ENCODE data around the gene RSRC1. TPM values are rescaled to one million over a fixed set of nuclear protein-coding genes. Genes with fewer than 3 reads are reported as not detected.

RSRC1 gene
- total and polyA plus RNA-seq, 4 experiments from 2014 or later: 23.4 to 35.7 (median 33.7) TPM

- Histone ChIP-seq H3K4me1 (ENCODE audit: insufficient read depth, low read length) (no peaks in the 10 kb centered on the region), H3K36me3 (ENCODE audit: insufficient read depth, low read length) (no peaks in the 10 kb centered on the region), H3K4me3 (ENCODE audit: low read length in 2 of 2) (no peak overlapping the region), H3K9me3 (ENCODE audit: control insufficient read depth in 1 of 2, low read length in 2 of 2) (peaks cover 0 to 4% of the 10 kb centered on the region in 2 donors), H3K27ac (ENCODE audit: low read depth, low read length) (no peak overlapping the region), H3K27me3 (ENCODE audit: insufficient read depth, low read length) (no peaks in the 10 kb centered on the region)
- Mint-ChIP-seq H3K27ac (no peak overlapping the region), H3K4me1 (no peaks in the 10 kb centered on the region), H3K36me3 (peaks cover 38 to 73% of the 10 kb centered on the region in 2 donors), H3K4me3 (peak overlapping the region in 1 of 8 donors; percentile 5), H3K9me3 (peaks cover 0 to 23% (median 14%) of the 10 kb centered on the region in 8 donors), H3K27me3 (no peaks in the 10 kb centered on the region)
- POLR2A ChIA-PET (ENCODE audit: partially characterized antibody): no interaction called here
- intact Hi-C loops (cut with micrococcal nuclease): no loop called here
- CTCF ChIA-PET (ENCODE audit: partially characterized antibody): no interaction called here
- DNase-seq: no peak
Observed at GRCh38 chr3:158272081-158272480, 162.2 kb downstream of the RSRC1 start.

GRCh38 chr3:158273656-158274055 lies 163.8 kb downstream of the RSRC1 start:
- Mint-ChIP-seq H3K9me3 (peaks cover 0 to 14% (median 4%) of the 10 kb centered on the region in 8 donors), H3K4me1 (no peaks in the 10 kb centered on the region), H3K36me3 (peaks cover 38 to 69% of the 10 kb centered on the region in 2 donors), H3K4me3 (no peak overlapping the region), H3K27me3 (no peaks in the 10 kb centered on the region), H3K27ac (no peak overlapping the region)
- ChIA-PET CTCF (ENCODE audit: partially characterized antibody) (no interaction called here), POLR2A (ENCODE audit: partially characterized antibody) (no interaction called here)
- DNase-seq: no peak
- intact Hi-C loops (cut with micrococcal nuclease): no loop called here
- no peaks in the 10 kb centered on the region for H3K27me3 ChIP-seq (ENCODE audit: insufficient read depth, low read length)
- no peaks in the 10 kb centered on the region for H3K9me3 ChIP-seq (ENCODE audit: control insufficient read depth in 1 of 2, low read length in 2 of 2)
- no peaks in the 10 kb centered on the region for H3K36me3 ChIP-seq (ENCODE audit: insufficient read depth, low read length)
- H3K4me1 ChIP-seq (ENCODE audit: insufficient read depth, low read length): no peaks in the 10 kb centered on the region
- H3K4me3 ChIP-seq (ENCODE audit: low read length in 2 of 2): no peak overlapping the region
- H3K27ac ChIP-seq (ENCODE audit: low read depth, low read length): no peak overlapping the region

GRCh38 chr3:158278187-158278586 lies 168.3 kb downstream of the RSRC1 start:
- CTCF ChIA-PET (ENCODE audit: partially characterized antibody): no interaction called here
- no peaks in the 10 kb centered on the region for H3K9me3 ChIP-seq (ENCODE audit: control insufficient read depth in 1 of 2, low read length in 2 of 2)
- no peak overlapping the region for H3K4me3 ChIP-seq (ENCODE audit: low read length in 2 of 2)
- H3K27ac Mint-ChIP-seq: peak overlapping the region in 1 of 7 donors; percentile 32
- H3K27me3 Mint-ChIP-seq: no peaks in the 10 kb centered on the region
- no peak overlapping the region for H3K27ac ChIP-seq (ENCODE audit: low read depth, low read length)
- peaks cover 0 to 24% (median 6%) of the 10 kb centered on the region in 8 donors for H3K9me3 Mint-ChIP-seq
- no peaks in the 10 kb centered on the region for H3K27me3 ChIP-seq (ENCODE audit: insufficient read depth, low read length)
- no peak for DNase-seq
- peaks cover 42 to 66% of the 10 kb centered on the region in 2 donors for H3K36me3 Mint-ChIP-seq
- POLR2A ChIA-PET (ENCODE audit: partially characterized antibody): no interaction called here
- no peak overlapping the region for H3K4me3 Mint-ChIP-seq
- peaks cover 0 to 3% (median 0%) of the 10 kb centered on the region in 4 donors for H3K4me1 Mint-ChIP-seq
- H3K4me1 ChIP-seq (ENCODE audit: insufficient read depth, low read length): no peaks in the 10 kb centered on the region
- intact Hi-C loops (cut with micrococcal nuclease): no loop called here
- no peaks in the 10 kb centered on the region for H3K36me3 ChIP-seq (ENCODE audit: insufficient read depth, low read length)

- CTCF ChIA-PET (ENCODE audit: partially characterized antibody): no interaction called here
- H3K27ac Mint-ChIP-seq: no peak overlapping the region
Observed at GRCh38 chr3:158279609-158280008, 169.7 kb downstream of the RSRC1 start.

DNA sequence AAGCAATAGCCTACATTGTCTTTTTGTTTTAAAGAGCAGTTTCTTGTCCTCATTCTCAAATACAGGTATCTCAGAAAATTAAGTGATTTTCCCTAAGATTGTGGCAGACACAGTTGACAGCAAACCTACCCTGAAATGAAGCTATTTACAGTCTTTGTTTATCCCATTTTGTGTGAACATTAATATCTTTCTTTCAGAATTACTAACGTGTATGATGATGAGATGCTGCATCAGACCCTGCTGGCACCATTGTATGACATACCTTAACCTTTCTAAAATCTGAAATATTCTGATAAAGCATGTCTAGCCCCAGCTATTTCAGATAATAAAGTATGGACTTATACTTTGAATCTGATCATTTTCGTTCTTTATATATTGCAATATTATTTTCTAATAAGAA lies 185.9 kb downstream of the RSRC1 start:
- Mint-ChIP-seq H3K36me3 (peaks cover 0 to 14% of the 10 kb centered on the region in 2 donors), H3K4me1 (peaks cover 0 to 2% (median 0%) of the 10 kb centered on the region in 4 donors), H3K9me3 (no peaks in the 10 kb centered on the region), H3K27me3 (no peaks in the 10 kb centered on the region), H3K4me3 (no peak overlapping the region), H3K27ac (no peak overlapping the region)
- DNase-seq: no peak
- H3K4me3 ChIP-seq (ENCODE audit: low read length in 2 of 2): no peak overlapping the region
- no peaks in the 10 kb centered on the region for H3K9me3 ChIP-seq (ENCODE audit: control insufficient read depth in 1 of 2, low read length in 2 of 2)
- no peaks in the 10 kb centered on the region for H3K27me3 ChIP-seq (ENCODE audit: insufficient read depth, low read length)
- H3K27ac ChIP-seq (ENCODE audit: low read depth, low read length): no peak overlapping the region
- intact Hi-C loops (cut with micrococcal nuclease): no loop called here
- ChIA-PET POLR2A (ENCODE audit: partially characterized antibody) (no interaction called here), CTCF (ENCODE audit: partially characterized antibody) (no interaction called here)
- H3K4me1 ChIP-seq (ENCODE audit: insufficient read depth, low read length): no peaks in the 10 kb centered on the region
- no peaks in the 10 kb centered on the region for H3K36me3 ChIP-seq (ENCODE audit: insufficient read depth, low read length)

More at GRCh38 chr3:158279609-158280008, 169.7 kb downstream of the RSRC1 start:
- no peak for DNase-seq
- intact Hi-C loops (cut with micrococcal nuclease): no loop called here
- Histone ChIP-seq H3K36me3 (ENCODE audit: insufficient read depth, low read length) (no peaks in the 10 kb centered on the region), H3K27me3 (ENCODE audit: insufficient read depth, low read length) (no peaks in the 10 kb centered on the region), H3K4me3 (ENCODE audit: low read length in 2 of 2) (no peak overlapping the region), H3K27ac (ENCODE audit: low read depth, low read length) (no peak overlapping the region), H3K9me3 (ENCODE audit: control insufficient read depth in 1 of 2, low read length in 2 of 2) (no peaks in the 10 kb centered on the region), H3K4me1 (ENCODE audit: insufficient read depth, low read length) (no peaks in the 10 kb centered on the region)
- Mint-ChIP-seq H3K4me1 (peaks cover 0 to 3% (median 0%) of the 10 kb centered on the region in 4 donors), H3K27me3 (no peaks in the 10 kb centered on the region), H3K9me3 (peaks cover 0 to 27% (median 6%) of the 10 kb centered on the region in 8 donors), H3K4me3 (no peak overlapping the region), H3K36me3 (peaks cover 38 to 58% of the 10 kb centered on the region in 2 donors)
- POLR2A ChIA-PET (ENCODE audit: partially characterized antibody): no interaction called here

- H3K4me3 Mint-ChIP-seq: no peak overlapping the region
- Histone ChIP-seq H3K36me3 (ENCODE audit: insufficient read depth, low read length) (no peaks in the 10 kb centered on the region), H3K4me1 (ENCODE audit: insufficient read depth, low read length) (no peaks in the 10 kb centered on the region), H3K27me3 (ENCODE audit: insufficient read depth, low read length) (no peaks in the 10 kb centered on the region), H3K27ac (ENCODE audit: low read depth, low read length) (no peak overlapping the region), H3K9me3 (ENCODE audit: control insufficient read depth in 1 of 2, low read length in 2 of 2) (no peaks in the 10 kb centered on the region), H3K4me3 (ENCODE audit: low read length in 2 of 2) (no peak overlapping the region)
- ChIA-PET POLR2A (ENCODE audit: partially characterized antibody) (no interaction called here), CTCF (ENCODE audit: partially characterized antibody) (no interaction called here)
- H3K4me1 Mint-ChIP-seq: peaks cover 0 to 2% (median 0%) of the 10 kb centered on the region in 4 donors
- H3K9me3 Mint-ChIP-seq: peaks cover 0 to 2% (median 0%) of the 10 kb centered on the region in 8 donors
- no peaks in the 10 kb centered on the region for H3K27me3 Mint-ChIP-seq
- H3K27ac Mint-ChIP-seq: no peak overlapping the region
- no peak for DNase-seq
- intact Hi-C loops (cut with micrococcal nuclease): no loop called here
- peaks cover 3 to 14% of the 10 kb centered on the region in 2 donors for H3K36me3 Mint-ChIP-seq
Observed at GRCh38 chr3:158297940-158298339, 188.1 kb downstream of the RSRC1 start.

- ChIA-PET POLR2A (ENCODE audit: partially characterized antibody) (no interaction called here), CTCF (ENCODE audit: partially characterized antibody) (no interaction called here)
- intact Hi-C loops (cut with micrococcal nuclease): no loop called here
- H3K9me3 ChIP-seq (ENCODE audit: control insufficient read depth in 1 of 2, low read length in 2 of 2): no peaks in the 10 kb centered on the region
- no peaks in the 10 kb centered on the region for H3K36me3 ChIP-seq (ENCODE audit: insufficient read depth, low read length)
- no peaks in the 10 kb centered on the region for H3K36me3 Mint-ChIP-seq
- no peak overlapping the region for H3K4me3 Mint-ChIP-seq
- no peaks in the 10 kb centered on the region for H3K4me1 ChIP-seq (ENCODE audit: insufficient read depth, low read length)
- no peak overlapping the region for H3K27ac ChIP-seq (ENCODE audit: low read depth, low read length)
- no peak overlapping the region for H3K4me3 ChIP-seq (ENCODE audit: low read length in 2 of 2)
- H3K27me3 ChIP-seq (ENCODE audit: insufficient read depth, low read length): no peaks in the 10 kb centered on the region
- H3K27me3 Mint-ChIP-seq: no peaks in the 10 kb centered on the region
- H3K9me3 Mint-ChIP-seq: no peaks in the 10 kb centered on the region
- no peak overlapping the region for H3K27ac Mint-ChIP-seq
- H3K4me1 Mint-ChIP-seq: no peaks in the 10 kb centered on the region
- DNase-seq: no peak
Observed at GRCh38 chr3:158308236-158308928, 198.5 kb downstream of the RSRC1 start.

All from CD4-positive, alpha-beta memory T cell (primary cell).